Stimulated activated CD4-positive, alpha-beta T cell treated with anti-CD3 and anti-CD28 coated beads, Interleukin-15, amount 100 ng/mL, for 1 hour (primary cell): Measurements from ENCODE around the gene PARP8.

ENCODE experiments used
- DNase-seq, 2 donors: peaks; one replicate each; pipeline ENCODE4 v3.0.0-alpha.2; 2020; ENCODE audit warnings: low read depth in 1 of 2, low spot score in 1 of 2

PARP8 gene

DNA sequence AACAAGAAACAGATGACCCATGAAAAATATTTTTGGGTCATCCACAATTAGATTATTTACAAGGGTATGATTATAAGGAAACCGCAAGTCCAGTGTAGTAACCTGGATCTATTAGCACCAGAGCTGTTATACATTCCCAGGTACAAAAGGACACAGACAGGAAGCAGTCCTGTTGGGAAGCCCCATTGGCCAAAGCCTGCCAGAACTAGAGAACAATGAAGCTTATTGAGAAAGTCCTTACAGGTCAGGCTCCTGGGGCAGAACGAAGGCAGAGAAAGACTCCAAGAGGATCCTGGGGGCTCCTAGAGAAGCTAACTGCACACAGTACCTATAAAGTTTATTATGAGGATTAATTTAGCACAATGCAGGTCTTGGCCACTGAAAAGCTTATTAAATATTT is 169.9 kb downstream of the PARP8 start:
- no peak for DNase-seq

DNA sequence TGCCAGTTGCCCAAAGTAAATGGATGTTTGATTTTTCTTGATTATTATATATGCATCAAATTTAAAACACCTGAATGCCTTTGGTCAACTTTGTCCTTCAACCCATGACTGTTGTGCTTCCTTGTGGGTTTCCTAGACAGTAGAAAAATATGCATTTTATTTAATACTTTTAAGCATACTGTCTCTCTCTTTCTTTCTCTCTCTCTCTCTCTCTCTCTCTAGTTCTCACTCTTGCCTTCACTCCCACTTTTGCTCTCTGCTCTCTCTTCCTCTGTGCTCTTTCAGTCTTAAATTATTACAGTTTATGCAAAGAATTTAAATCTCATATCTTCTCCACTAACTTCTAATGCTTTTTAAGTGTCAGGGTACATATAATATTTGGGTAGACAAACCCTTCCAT is 173.0 kb downstream of the PARP8 start:
- no peak for DNase-seq

DNA sequence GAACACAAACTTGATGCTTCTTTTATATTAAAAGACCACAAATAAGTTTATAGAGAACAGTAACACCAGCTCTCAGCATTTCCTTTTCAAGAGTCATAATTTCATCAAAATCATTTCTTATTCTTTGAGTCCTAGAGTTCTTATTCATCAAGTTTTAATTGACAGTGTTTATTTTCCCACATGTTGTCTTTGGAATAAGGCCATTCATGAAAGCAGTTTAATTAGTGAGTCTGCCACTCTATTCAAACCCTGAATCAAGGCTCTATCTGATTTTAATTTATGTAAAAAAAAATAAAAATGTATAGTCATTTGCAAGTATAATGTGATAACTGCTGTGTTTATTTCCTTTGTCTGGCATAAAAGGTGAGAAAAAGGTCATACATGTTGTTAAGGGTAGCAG is 176.7 kb downstream of the PARP8 start:
- DNase-seq: no peak

DNA sequence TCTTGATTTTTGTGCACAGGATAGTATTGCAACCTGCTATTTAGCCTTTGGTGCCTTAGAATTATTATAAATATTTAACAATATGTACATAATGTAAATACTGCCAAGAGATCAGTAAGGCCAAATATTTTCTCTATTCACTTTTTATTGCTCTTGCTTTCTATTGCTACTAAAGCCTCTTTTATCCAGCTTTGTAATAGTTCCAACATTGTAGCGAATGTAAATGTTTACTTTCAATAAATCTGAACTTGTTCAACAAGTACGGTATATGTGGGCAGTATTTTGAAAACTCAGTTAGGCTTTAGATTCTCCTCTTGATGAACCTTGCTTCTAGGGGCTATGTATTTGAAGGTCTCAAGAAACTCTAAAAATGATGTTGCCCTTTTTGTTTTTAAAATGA is 179.8 kb downstream of the PARP8 start:
- no peak for DNase-seq

DNA sequence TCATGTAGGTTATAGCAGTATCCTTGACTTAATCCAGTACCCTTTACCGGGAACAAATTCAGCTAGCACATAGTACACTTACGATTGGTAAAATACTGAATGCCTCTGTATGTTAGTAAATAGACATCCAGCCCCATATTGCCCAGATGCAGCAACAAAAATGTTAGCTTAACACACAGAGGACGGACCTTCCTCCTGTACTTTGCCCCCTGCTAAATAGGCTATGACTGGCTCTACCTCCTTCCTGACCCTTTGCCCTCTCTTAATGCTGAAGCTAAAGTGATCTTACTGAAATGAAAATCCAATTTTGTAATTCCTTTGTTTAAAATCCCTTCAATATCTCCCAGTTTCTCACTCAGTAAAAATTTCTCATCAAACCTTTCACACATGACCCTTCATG is 183.1 kb downstream of the PARP8 start:
- DNase-seq: no peak

DNA sequence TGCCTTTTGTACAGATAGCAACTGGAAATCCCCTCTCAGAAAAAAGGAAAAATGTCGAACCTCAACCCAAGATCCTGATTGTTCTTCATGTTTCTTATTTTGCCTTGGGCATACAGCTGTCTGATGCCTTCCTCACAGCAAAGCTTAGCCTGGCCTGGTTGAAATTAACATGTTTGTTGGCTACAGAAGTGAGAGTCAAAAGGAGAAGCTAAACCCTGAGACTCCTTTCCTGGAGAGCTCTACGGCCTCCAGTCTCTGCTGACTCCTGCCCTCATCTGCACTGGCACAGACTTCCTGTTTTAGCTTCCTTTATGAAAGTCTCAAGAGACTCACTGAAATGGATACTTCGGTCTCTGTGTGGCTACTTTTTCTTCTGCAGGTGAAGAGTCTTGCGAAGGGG is 186.7 kb downstream of the PARP8 start:
- no peak for DNase-seq

DNA sequence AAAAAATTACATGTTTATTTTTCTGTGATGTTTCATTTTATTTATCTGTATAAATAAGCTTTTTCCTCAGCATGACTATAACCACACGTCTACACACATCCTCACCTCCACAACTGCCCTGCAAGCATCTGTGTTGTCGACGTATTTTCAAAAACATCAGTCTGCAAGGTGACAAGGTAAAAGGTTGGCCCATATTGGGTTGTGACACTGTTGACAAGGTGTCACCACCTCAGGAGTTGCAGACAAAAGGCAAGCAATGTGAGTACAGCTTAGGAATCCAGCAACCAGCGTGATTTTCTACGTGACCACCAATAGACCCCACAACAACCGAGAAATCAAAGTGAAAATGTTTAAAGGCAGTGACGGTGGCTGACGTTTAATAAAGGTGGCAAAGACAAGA is 187.6 kb downstream of the PARP8 start:
- DNase-seq: no peak

DNA sequence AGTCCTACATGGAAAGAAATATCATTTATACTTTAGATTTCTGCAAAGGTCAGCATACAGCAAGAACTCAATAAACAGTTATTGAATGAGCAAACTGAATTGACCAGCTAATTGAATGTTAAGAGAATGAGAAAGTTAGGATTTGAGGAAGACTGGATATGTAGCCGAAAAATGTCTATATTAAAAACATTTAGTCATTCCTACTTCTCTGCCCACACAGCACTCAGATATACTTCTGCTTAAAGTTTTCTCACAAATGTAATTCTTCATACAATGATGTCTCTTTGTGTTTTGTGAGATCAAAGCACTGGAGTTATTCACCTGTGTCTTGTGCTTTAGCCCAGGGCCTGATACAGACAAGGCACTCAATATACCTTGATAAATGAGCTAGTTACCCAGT is 188.6 kb downstream of the PARP8 start:
- no peak for DNase-seq

DNA sequence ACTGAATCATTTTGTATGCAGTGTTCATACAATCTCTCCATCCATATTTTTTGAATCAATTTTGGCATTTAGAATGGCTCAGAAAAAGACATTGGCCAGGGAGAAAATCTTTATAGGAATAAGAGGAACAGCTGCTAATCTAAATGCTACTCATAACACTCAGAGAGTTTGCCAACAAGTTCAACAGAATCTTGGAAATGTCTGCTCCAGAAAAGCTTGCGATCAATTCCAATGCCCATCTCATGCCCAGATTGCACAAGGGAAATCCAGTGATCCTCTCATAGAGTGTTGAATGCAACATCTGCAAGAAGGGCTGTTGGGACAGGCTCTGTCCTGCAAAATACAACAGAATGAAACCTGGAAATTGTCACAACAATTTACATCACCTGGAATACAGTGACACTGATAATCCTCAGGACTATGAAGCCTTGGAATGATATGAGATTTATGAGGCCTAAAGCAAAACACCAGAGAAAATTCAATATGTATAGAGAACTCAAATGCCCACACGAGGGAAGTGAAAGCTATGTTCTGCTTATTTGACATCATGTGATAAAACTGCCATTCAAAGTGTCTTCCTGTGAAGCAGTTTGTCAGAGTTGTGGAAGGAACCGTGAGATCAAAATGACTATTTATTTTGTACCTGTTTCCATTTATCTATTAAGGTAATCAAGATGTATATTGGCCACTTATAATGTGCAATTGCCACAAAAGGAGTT is 190.1 kb downstream of the PARP8 start:
- DNase-seq: no peak

DNA sequence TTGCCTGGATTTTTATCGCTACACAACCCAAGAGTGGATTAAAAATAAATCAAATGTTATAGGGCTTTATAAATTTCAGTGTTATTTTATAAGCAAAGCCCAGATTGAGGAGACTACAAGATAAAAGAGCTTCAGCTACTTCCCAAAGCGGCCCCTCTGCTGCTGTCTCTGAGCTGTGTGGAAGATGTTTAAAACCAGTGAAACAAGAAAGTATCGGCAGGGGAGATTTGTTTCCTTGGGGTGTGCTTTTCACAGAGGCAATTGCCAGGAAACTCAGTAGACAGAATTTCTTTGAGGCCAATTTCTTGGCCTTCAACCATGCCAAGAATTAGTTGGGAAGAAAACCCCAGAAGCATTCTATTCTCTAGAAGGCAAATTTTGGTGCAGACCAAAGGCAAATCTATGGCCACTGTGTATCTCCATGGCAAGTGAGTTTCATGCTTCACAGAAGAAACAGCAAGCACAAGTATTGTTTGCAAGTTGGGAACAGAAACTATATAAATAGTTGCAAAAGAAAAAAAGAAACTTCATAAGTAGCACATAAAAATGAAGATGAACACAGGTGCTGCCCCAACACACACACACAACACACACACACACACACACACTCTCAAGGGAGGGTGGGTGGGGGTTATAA is 197.2 kb downstream of the PARP8 start:
- no peak for DNase-seq

DNA sequence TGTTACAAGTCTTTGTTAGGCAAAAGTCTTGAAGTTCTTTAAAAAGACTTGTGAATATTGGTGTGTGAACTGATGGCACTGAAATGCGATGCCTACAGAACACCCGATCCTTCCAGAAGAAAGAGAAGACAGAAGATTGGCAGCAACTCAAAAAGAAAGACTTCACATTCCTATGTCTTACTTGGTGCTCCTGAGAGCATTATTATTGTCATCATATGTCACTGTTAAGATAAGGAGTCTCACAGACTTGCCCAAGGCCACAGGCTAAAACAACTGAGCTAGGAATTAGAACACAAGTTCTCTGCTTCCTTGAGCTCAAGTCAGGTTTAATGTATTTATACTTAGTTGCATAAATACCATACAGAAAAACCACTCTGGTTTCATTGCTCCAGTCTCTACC is 198.0 kb downstream of the PARP8 start:
- DNase-seq: no peak

DNA sequence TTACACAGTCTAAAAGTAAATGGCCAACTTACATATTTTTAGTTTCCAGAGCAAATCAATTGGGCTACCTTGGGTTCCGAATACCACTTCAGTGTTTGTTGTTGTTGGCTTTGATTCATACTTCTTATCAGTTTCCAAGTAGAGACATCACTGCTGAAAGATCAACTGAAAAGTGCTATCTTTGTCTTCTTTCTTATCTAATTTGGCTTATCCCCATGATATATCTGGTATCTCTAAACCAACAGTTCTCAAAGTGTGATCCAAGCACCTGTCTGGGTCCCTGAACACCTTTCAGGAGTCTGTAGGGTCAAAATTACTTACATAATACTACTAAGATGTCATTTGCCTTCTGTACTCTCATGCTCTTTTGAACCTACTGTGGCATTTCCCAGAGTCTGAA is 200.0 kb downstream of the PARP8 start:
- DNase-seq: no peak

DNA sequence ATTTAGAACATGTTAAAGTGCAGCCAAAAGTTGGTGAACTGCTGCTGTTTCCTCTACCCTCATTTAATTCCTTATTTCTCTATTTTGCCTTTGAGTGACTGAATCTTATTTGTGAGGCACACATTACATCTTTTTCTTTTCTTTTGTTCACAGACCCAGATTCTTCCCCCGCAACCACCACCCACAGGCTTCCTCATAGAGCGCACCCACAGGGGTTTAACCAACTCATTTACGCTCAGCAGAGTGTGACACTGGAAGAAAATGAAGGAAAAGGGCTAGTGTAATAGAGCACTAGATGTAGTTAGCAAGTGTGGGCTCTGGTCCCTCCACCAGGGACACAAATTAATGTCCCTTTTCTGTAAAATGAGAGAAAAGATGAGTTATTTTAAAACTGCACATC is 200.7 kb downstream of the PARP8 start:
- no peak for DNase-seq

DNA sequence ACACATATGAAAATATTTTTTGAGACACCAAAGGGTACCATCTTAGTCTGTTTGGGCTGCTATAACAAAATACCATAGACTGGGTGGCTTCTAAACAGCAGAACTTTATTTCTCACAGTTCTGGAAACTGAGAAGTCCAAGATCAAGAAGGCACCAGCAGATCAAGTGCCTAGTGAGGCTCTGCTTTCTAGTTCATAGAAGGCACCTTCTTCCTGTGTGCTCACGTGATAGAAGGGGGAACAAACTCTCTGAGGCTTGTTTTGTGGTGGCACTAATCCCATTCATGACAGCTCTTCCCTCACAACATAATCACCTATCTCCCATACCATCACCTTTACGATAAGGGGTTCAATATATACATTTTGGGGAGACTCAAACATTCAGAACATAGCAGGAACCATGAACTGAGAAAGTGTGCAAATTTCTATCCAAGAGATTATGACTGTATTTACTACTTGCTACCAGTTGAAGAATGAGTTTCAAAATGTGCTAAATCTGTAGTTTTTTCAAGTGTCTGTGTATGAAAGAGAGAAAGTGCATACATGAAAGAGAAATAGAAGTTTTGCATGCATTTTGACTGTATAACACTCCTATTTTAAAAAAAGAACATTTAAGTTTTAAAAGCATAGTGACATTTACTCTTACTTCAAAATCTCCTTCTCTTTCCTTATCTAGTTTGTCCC is 207.3 kb downstream of the PARP8 start:
- DNase-seq: no peak

DNA sequence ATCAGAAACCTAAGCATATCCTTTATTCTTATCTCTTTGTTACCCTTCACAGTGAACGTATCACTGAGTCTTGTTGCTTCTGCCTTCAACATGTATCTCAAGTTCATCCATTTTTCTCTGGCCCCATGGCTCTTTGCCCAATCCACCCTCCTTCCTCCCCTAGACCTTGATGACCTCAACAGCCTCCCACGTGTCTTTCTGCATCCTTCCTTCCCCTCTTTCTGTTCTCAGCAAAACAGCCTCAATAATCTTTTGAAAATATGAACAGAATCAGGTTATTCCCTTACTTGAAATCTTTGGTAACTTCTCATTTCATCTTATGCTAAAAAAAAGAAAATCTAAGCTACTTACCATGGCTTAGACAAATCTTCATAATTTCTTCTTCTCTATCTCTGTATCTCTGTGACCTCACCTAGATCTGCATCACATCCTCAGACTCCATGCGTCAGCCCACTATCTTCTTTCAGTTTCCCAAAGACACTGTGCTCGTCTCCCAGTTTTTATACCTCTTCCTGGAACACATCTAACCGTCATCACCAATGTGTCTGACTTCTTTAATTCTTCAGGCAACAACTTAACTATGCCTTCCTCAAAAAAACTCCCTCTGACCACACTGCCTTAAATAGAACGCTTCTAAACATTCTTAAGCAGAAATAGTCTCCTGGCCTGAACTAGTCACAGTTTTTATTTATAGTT is 208.0 kb downstream of the PARP8 start:
- no peak for DNase-seq

DNA sequence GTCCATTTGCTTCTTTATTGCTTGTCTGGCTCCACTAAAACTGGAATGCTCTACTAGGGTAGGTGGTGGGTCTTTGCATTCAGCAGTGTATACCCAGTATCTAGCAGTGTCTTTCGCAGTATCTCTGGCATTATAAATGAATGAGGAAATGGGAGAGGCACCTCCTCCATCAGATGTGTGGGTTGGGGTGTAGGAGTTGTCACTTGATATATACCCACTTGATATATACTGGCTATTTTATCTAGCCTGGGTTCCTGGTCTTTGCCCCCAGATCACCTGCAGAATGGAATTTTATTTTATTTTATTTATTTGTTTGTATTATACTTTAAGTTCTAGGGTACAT is 208.5 kb downstream of the PARP8 start:
- DNase-seq: no peak

DNA sequence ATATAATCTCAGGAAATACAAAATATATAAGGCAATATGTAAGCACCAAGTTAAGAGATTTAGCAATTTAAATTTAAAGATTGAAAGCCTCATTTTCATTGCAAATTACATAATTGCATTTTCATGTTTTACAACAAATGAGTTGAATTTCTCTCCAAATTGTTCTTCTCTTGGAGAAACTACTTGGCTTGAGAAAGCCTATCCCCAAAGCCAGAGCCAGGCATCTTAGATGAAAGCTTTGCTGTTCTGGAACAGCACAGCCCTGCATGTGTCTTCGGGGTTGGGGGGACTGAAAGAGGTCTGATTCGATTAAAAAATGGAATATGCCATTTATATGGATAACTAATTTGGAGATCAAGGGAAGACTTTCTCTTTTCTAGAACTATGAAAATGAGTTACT is 212.0 kb downstream of the PARP8 start:
- DNase-seq: no peak

DNA sequence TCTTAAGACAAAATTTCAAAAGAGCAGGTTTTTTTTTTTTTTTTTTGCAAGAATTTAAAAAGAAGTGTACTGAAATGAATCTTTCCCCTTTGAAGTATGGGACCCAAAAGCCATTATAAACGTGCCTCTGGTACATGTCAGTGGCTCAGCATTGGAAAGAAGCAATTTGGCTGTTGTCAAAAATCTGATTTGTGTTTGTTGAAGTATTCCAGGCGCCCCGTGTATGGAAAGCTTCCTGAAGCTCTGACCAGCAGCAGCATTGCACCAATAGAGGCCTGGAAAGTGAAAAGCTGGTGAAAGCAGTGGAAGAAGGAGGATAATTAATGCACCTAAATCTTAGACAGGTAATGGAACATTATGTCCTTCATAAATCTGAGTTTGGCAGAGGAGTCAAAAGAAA is 215.0 kb downstream of the PARP8 start:
- DNase-seq: no peak

DNA sequence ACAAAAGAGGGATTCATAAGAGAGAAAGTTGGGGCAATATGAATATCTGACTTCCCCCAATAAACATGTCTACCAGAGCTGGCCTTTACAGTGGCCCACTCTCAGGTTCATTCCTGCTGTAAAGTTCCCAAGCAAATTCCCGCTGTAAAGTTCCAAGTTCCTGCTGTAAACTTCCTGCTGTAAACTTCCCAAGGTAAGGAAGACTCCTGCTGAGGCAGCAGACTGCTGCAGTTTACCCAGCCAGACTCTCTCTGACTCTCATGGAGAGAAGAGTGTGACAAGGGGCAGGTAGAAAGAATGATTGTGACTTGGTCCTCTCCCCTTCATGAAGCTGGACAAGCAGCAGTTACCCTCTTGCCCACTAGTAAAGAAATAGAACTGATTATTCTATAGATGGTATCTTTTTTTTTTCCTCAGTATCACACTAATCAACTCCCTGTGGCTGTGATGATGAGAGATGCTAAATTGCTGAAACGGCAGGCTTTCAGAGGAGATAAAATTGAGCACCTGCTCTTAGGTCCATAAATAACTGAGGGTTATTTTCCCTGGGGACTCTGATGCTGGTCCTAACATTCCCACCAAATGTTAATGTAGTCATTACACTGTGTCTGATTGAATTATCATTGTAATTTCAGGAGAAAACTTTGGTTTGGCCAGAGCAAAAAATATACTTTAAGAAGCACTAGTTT is 220.4 kb downstream of the PARP8 start:
- DNase-seq: no peak

DNA sequence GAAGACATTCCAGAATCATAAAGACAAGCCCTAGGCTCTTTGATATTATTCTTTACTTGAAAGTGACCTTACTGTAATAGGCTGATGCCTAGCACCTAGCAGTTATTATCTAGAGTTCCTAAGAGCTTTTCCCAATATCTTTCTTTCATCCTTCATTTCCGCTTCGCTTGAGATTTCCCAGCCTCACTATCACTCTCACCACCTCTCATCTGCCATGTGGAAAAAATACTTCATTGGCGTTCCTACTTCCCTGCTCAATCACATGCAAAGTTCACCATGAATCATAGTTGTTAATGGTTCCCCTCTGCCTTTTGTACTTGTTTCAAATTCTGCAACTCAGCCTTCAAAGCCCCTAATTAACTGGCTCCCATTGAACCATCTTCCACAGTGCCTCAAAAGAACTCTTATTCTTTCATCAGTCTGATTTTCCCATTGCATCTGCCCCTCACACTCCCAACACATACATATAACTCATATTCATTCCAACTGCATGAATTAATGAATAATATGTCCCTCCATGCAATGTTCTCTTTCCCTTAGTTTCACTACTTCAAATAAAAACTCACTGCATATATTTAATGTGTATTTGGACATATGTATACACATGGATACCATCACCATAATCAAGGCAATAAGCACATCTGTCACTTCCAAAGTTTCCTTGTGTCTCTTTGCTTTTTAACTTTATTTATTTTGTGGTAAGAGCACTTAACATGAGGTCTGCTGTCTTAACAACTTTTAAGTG is 221.6 kb downstream of the PARP8 start:
- DNase-seq: no peak

DNA sequence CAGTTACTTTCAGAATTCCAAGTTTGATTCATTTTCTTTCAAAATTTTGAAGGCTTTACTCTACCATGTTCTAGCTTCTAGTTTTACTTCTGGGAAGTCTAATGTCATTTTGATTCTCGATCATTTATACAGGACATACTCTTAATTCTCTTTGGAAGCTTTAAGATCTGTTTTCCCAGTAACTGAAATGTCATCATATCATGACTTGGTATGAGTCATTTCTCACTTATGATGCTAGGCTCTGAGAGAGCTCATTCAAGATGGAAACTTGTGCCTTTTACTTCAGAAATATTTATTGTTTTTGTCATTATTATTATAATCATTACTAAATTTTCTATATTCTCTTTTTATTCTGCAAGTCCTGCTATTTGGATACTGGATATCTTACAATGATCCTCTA is 222.3 kb downstream of the PARP8 start:
- DNase-seq: no peak
